Transverse colon (tissue), 3 donors: Measurements from ENCODE around the gene SLC7A14.

Experiments
- CTCF ChIP-seq, 5 experiments: fragments of 200-600 bp in 3 of 5; fragments of 450-650 bp in 2 of 5; sonication (generic) in 3 of 5; IDR thresholded peaks; 1 replicate in 2 of 5; 2 replicates in 3 of 5; pipeline ENCODE4 v1.5.1; 2016 to 2017; ENCODE audit warnings: antibody characterized with exemption in 5 of 5, inconsistent platforms in 3 of 5, mild to moderate bottlenecking in 2 of 5, moderate library complexity in 1 of 5
- EP300 ChIP-seq: sonication (generic); formaldehyde crosslinking; IDR thresholded peaks from one replicate; pipeline ENCODE4 v1.6.1; 2017; ENCODE audit warnings: antibody characterized with exemption, low read depth
- POLR2A ChIP-seq: fragments of 450-650 bp; IDR thresholded peaks from one replicate; pipeline ENCODE4 v1.6.1; 2016; ENCODE audit warnings: antibody characterized with exemption, mild to moderate bottlenecking, moderate library complexity

DNA sequence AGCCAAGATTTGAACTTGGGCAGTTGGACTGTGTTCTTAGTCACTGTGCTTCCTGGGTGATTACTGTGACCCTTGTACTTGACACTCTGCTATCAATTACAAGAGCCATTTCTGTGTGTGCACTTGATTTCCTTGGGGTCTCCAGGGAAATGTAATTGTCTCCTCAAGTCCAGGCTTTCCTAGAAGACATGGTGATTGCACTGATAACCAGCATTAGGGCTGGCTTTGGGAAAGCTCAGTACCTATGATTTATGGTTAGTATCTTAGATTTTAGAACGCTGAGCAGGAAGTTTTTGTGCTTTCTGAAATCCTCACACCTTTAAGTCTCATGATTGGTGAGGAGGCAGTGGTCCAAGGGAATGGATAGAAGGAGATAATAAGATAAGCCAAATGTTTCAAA is 168.8 kb downstream of the SLC7A14 start:
- TF ChIP-seq POLR2A (no peak), CTCF (IDR thresholded peaks at IDR 0.05) (no peak), EP300 (no peak)
